Measurements from ENCODE around the gene RIMOC1. TPM values are rescaled to one million over a fixed set of nuclear protein-coding genes. Genes with fewer than 3 reads are reported as not detected.

The RIMOC1 gene
- total and polyA plus RNA-seq, 7 donors = 2.1 to 9.7 (median 6.8) TPM

DNA sequence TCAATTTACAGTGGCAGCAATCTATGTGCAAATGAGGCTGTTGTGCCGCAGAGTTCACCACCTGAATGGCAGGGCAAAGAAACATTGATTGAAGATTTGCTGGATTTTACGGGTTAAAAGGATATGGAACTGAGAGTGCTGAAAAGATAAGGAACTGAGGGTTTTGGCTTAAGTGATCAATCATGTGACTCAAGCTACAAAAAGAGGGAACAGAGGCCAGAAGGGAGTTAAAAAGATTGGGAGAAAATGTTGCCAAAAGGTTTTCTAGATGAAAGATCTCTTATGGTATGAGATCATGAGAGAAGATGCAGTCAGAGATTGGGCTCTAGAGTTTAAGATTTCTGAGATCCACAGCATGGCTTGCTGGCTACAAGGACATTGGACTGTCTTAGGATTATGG is 7.9 kb upstream of the RIMOC1 start:
- TF ChIP-seq, protein P1, sequence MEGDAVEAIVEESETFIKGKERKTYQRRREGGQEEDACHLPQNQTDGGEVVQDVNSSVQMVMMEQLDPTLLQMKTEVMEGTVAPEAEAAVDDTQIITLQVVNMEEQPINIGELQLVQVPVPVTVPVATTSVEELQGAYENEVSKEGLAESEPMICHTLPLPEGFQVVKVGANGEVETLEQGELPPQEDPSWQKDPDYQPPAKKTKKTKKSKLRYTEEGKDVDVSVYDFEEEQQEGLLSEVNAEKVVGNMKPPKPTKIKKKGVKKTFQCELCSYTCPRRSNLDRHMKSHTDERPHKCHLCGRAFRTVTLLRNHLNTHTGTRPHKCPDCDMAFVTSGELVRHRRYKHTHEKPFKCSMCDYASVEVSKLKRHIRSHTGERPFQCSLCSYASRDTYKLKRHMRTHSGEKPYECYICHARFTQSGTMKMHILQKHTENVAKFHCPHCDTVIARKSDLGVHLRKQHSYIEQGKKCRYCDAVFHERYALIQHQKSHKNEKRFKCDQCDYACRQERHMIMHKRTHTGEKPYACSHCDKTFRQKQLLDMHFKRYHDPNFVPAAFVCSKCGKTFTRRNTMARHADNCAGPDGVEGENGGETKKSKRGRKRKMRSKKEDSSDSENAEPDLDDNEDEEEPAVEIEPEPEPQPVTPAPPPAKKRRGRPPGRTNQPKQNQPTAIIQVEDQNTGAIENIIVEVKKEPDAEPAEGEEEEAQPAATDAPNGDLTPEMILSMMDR (IDR thresholded peaks at IDR 0.05) = no peak
- ATAC-seq = no peak

GRCh38 chr5:41903382-41903891 is 707 bp upstream of the RIMOC1 start:
- DNase-seq = no peak
- Histone ChIP-seq H3K27me3 (ENCODE audit: insufficient read depth in 3 of 3, low read length in 2 of 3) (no peaks in the 10 kb centered on the region), H3K9me3 (no peaks in the 10 kb centered on the region), H3K36me3 (ENCODE audit: insufficient read depth in 1 of 2, low read depth in 1 of 2) (peaks cover 0 to 10% of the 10 kb centered on the region in 2 donors), H3K4me3 (peak overlapping the region; percentile 87), H3K27ac (peak overlapping the region; percentile 95), H3K4me1 (peaks cover 42% of the 10 kb centered on the region)
- intact Hi-C loops (cut with DNase I) = loop anchor here in 1 of 2 donors (5.0 kb wide), 1 partner anchor 36 kb away; no protein-coding TSS in a partner anchor
- ATAC-seq = no peak
- TF ChIP-seq, protein P1 (IDR thresholded peaks at IDR 0.05) = no peak
- 41 to 44% (median 43%) methylated on average over 8 of the region's 8 CpGs for WGBS, 3 donors

More for the DNA sequence above, 7.9 kb upstream of the RIMOC1 start:
- H3K27ac ChIP-seq = no peak overlapping the region
- intact Hi-C loops (cut with DNase I) = no loop called here
- DNase-seq = no peak
- H3K4me1 ChIP-seq = no peaks in the 10 kb centered on the region
- WGBS, 3 donors = 71 to 77% (median 75%) methylated on average over 2 of the region's 2 CpGs
- no peaks in the 10 kb centered on the region for H3K9me3 ChIP-seq
- H3K36me3 ChIP-seq (ENCODE audit: insufficient read depth in 1 of 2, low read depth in 1 of 2) = no peaks in the 10 kb centered on the region
- no peak overlapping the region for H3K4me3 ChIP-seq
- peaks cover 0 to 17% (median 3%) of the 10 kb centered on the region in 3 donors for H3K27me3 ChIP-seq (ENCODE audit: insufficient read depth in 3 of 3, low read length in 2 of 3)

GRCh38 chr5:41906151-41906550 is 2.0 kb downstream of the RIMOC1 start:
- Histone ChIP-seq H3K36me3 (ENCODE audit: insufficient read depth in 1 of 2, low read depth in 1 of 2) (peaks cover 4 to 37% of the 10 kb centered on the region in 2 donors), H3K27ac (peak overlapping the region; percentile 0), H3K4me3 (no peak overlapping the region), H3K9me3 (no peaks in the 10 kb centered on the region), H3K27me3 (ENCODE audit: insufficient read depth in 3 of 3, low read length in 2 of 3) (no peaks in the 10 kb centered on the region), H3K4me1 (peaks cover 49% of the 10 kb centered on the region)
- TF ChIP-seq, protein P1 (IDR thresholded peaks at IDR 0.05) = no peak
- no peak for DNase-seq
- ATAC-seq = no peak
- intact Hi-C loops (cut with DNase I) = loop anchor here in 1 of 2 donors (5.0 kb wide), 1 partner anchor 49 kb away; no protein-coding TSS in a partner anchor
- 79 to 93% (median 84%) methylated on average over 2 of the region's 2 CpGs for WGBS, 3 donors

DNA sequence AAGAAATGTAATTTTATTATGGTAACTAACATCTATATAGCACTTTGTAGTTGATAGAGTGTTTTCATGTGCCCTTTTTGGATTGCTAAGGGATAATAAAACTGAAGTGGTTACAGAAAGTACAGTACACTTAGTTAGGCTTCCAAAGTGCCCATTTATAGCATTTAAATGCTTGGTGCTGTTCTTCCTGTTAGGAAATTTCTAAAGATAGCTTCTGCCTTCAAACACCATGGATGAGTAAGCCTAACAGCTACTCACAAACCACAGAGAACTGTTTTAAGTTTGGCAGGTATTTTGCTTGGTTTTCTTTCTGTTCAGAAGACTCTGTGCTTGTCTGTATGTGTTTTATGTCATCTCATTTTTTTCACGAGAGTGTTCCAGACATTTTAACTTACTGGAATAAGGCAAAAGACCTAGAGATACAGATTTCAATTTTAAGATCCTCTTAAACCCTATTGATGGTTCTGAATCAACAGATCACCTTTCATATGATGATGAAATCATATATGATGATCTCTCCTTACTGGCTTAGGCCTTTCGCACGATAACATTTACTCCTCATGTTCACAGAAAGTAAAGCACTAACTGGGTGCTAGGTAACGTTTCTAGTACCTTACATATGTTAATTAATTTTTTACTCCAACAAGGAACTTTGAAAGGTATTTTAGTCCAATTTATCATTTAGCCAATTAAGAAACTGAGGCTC is 4.4 kb downstream of the RIMOC1 start:
- H3K27me3 ChIP-seq (ENCODE audit: insufficient read depth in 3 of 3, low read length in 2 of 3) = no peaks in the 10 kb centered on the region
- ATAC-seq (peak in 3 of 4 donors; percentile 25 to 53 (median 38)), DNase-seq (no peak)
- H3K4me3 ChIP-seq = peak overlapping the region; percentile 33
- H3K36me3 ChIP-seq (ENCODE audit: insufficient read depth in 1 of 2, low read depth in 1 of 2) = peaks cover 4 to 61% of the 10 kb centered on the region in 2 donors
- WGBS, 3 donors = 48 to 81% (median 70%) methylated on average over 4 of the region's 4 CpGs
- H3K4me1 ChIP-seq = peaks cover 46% of the 10 kb centered on the region
- intact Hi-C loops (cut with DNase I) = loop anchor here in 1 of 2 donors (5.0 kb wide), 1 partner anchor 51 kb away; no protein-coding TSS in a partner anchor
- H3K27ac ChIP-seq = peak overlapping the region; percentile 86
- no peaks in the 10 kb centered on the region for H3K9me3 ChIP-seq
- TF ChIP-seq, protein P1 (IDR thresholded peaks at IDR 0.05) = no peak
